ENCODE measurements around the gene GRM5.

DNA sequence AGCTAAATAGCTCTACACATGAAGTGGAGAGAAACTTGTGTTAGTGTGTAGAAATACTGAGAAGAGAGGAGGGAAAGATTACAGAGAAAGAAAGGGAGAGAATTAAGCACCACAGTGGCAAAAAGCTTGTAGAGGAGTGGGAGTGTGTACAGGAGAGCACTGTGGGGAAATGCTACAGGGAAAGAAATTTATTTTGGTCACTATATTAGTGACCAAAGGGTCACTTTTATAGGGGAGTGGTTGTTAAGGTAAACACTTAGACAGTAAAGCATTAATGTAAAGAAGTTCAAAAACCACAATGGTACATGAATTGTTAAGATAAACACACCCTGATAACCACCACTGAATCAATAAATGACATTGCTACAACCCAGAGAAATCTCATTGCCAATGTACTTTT, 421.1 kb downstream of the GRM5 start:
- TF ChIP-seq, protein P1, sequence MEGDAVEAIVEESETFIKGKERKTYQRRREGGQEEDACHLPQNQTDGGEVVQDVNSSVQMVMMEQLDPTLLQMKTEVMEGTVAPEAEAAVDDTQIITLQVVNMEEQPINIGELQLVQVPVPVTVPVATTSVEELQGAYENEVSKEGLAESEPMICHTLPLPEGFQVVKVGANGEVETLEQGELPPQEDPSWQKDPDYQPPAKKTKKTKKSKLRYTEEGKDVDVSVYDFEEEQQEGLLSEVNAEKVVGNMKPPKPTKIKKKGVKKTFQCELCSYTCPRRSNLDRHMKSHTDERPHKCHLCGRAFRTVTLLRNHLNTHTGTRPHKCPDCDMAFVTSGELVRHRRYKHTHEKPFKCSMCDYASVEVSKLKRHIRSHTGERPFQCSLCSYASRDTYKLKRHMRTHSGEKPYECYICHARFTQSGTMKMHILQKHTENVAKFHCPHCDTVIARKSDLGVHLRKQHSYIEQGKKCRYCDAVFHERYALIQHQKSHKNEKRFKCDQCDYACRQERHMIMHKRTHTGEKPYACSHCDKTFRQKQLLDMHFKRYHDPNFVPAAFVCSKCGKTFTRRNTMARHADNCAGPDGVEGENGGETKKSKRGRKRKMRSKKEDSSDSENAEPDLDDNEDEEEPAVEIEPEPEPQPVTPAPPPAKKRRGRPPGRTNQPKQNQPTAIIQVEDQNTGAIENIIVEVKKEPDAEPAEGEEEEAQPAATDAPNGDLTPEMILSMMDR (IDR thresholded peaks at IDR 0.05) = no peak
- no peak for TF ChIP-seq EZH2 (IDR thresholded peaks at IDR 0.05; ENCODE audit: borderline replicate concordance, insufficient read depth, low read depth, low read length, poor library complexity, severe bottlenecking)
